HCEC 1CT (cell line): Measurements from ENCODE around the gene NTN1.
"Not testable (repeated sequence)": the region's sequence is repeated elsewhere in the genome, so short reads cannot be mapped to it uniquely, and the experiment has no call there.

Source experiments
- DNase-seq: peaks from one replicate; pipeline ENCODE4 v3.0.0-alpha.2; 2017

NTN1 gene

DNA sequence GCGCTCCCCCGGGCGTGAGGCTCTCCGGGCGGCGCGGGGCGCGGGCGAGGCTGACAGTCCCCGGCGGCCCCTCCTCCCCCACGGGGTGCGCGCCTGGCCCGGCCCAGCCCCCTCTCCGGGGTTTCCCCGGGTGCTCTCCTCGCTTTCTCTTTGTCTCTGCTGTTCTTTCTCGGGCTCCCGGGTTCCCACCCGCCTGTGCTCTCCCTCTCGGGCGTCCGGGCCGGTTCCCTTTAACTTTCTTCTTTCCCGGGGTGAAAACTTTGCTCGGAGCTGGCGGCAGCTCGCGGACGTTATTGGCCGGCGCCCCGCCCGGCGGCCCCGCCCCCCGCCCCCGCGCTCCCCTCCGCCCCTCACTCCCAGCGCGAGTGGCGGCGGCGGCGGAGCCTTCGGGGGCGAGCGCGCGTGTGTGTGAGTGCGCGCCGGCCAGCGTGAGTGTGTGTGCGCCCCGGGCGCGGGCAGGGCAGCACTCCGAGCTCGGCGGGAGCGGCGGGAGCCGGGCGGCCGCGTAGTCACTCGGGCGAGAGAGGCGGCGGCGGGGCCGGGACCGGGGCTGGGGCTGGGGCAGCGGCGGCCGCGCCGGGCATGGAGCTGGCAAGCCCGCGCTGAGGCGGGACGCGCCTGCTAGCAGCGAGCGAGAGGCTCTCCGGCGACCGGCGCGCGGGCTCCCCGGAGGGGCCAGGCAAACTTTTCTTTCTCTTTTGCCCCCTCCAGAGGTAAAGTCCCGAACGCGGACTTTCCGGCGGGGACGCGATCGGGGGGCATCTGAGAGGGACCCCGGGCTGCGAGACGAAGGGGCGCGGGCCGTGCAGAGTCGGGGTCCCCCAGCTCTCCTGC lies at the start of gene NTN1:
Gene NTN1, plus strand, starts transcription at position 353 of the 834 bp plus-strand sequence. CDS start 864 bp downstream, outside the sequence.
- DNase-seq: peak; percentile 5

- DNase-seq: no peak
Observed at GRCh38 chr17:8975091-8975725, 46.1 kb upstream of the NTN1 start.

GRCh38 chr17:8976638-8977037 lies 44.7 kb upstream of the NTN1 start:
- DNase-seq: no peak

GRCh38 chr17:8979715-8980114 lies 41.6 kb upstream of the NTN1 start:
- DNase-seq: no peak

- DNase-seq: no peak
Observed at GRCh38 chr17:8981443-8981842, 39.9 kb upstream of the NTN1 start.

GRCh38 chr17:8984225-8984624 lies 37.1 kb upstream of the NTN1 start:
- DNase-seq: not testable (repeated sequence)

DNA sequence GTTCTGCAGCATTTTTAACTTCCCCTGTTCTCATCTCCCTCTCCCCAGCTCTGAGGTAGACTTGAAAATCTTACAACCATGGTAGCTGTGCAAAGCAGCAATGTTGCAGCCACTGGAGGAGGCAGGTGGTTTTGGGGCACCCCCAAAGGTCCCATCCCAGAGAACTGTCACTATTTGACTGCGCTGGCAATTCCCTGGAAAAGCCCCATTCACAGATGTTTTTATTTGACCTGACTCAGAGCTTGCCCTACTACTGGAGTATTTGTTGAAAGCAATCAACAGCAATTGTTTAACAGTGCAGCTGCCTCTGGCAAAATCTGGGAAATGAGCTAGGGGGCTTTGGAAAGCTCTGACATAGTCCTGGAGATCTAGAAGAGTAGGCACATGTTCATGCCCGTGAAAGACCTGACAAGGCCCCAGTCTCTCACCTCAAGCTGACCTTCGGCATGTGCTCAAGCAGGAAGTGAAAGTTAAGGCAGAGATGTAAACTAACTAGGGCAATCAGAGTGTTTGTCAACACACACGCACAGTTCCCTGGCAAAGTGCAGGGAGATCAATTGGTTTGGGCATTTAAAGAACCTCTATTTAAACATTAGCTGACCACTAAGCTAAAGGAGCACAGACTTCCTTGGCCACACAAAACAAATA lies 36.1 kb upstream of the NTN1 start:
- no peak for DNase-seq

DNA sequence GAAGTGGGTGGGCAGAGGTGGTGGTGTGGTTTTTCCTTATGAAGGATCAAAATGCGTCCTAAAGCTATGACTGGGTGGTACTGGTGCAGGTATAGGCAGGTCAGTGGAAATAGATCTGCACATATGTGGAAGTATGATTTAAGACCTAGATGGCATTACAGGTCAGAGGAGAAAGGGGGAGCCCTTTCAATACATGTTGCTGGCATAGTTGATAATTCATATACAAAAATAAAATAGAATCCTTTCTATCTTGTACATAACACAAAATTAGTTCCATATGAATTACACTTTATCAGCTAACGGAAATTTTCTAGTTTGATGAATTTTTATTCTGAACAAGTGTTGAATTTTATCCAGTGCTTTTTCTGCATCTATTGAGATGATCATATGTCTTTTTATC lies 35.0 kb upstream of the NTN1 start:
- DNase-seq: no peak

DNA sequence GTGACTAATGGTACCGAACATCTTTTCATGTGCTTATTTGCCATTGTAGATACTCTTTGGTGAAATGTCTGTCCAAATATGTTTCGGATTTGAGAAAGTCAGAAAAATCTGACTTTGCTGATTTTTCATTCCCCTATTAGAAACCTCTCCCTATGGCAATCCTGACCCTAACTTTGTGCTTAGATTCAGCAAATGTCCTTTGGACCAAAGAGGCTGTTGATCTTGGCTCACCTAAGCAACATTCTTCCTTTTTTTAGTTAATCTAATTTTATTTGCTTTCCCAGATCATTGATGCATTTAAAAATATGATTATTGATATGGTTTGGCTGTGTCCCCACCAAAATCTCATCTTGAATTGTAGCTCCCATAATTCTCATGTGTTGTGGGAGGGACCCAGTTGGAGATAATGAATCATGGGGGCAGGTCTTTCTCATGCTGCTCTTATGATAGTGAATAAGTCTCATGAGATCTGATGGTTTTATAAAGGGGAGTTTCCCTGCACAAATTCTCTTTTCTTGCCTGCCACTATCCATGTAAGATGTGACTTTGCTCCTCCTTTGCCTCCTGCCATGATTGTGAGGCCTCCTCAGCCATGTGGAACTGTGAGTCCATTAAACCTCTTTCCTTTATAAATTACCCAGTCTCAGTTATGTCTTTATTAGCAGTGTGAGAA lies 32.9 kb upstream of the NTN1 start:
- DNase-seq: not testable (repeated sequence)

DNA sequence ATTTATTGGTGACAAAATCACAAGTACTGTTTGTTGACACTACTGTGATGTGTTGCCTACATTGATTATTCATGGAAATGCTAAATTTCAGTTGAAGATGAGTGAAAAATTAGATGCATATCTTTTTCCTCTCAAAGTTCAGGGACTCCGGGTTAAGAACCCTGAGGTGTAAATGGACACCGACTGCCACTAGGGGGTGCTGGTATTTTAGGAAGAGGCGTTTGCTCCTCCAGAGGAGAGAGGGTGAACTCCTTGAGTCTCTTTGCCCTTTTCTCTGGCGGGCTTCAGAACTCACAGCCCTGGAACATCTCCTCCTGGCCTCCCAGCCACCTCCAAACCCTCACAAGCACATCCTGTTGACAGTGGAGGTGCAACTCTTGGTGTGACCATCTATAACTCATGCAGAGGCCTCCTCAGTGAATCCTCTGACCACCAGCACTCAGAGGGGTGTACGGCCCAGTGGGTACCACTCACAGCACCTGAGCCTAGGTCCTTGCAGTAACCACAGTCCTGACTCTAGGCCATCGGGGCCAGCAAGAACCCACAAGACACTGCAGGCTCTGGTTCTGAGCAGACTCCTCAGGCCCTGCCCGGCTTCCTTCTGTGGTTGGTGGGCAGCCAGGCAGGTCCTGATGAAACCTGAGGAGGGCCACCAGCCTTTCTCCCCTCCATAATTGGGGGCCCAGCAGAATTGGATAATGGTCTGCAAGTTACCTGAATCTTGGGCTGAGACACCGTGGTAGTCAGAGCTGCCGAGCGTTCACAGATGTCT lies 29.6 kb upstream of the NTN1 start:
- peak; percentile 26 for DNase-seq

GRCh38 chr17:8994319-8994718 lies 27.0 kb upstream of the NTN1 start:
- peak; percentile 16 for DNase-seq

DNA sequence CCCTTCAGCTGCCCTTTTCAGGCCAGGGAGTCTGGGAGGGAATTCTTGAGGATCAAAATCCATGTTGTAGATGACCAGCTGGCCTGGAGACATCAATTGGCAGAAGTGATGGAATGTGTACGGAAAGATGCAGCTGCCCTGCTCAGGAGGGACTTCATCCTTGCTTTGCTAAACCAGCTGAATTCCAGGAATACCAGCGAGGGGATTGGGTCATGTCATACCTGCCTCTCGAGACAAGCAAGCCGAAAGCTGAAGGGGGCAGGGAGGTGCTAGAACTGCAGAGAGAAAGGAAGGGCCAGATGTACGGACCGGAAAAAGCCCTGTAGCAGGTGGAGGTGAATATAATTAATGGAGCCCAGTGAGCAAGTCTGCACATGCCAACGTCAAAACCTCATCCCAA lies 25.6 kb upstream of the NTN1 start:
- no peak for DNase-seq

DNA sequence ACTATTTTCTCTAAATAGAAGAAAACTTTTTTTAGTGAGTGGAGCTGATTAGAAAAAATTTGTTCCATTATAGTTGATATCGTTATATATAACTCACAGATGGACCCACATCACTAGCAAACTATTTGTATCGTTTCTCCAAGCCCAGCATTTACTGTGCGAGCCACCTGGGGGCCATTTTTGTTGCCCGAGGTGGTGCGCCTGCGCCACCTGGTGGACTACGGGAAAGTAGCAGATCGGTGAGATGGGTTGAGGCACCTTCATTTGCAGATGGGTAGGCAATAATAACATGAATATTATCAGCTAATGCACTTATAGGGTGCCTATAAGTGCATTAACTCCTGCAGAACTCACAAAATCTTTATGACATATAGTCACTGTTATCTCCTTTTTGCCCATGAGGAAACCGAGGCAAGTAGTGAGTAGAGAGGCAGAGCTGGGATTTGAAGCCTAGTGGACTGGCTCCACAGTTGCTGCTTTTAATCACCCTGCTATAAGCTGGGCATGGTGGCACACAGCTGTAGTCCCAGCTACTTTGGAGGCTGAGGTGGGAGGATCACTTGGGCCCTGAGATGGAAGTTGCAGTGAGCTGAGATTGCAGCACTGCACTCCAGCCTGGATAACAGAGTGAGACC lies 23.2 kb upstream of the NTN1 start:
- peak; percentile 34 for DNase-seq

DNA sequence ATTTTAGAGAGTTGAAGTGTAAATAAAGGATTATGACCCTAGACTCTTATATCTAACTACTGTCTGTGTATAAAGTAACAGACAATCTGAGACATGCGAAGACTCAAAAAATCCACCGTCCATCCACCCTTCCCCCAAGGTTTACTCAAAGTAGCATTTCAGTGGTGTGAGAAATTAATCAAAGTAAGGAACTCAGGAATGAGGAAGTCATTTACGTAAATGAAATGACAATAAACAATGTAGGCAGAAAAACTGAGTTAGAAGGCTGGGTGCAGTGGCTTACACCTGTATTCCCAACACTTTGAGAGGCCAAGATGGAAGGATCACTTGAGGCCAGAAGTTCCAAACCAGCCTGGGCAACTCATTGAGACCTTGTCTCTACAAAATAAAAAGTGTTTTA lies 19.8 kb upstream of the NTN1 start:
- DNase-seq: no peak

DNA sequence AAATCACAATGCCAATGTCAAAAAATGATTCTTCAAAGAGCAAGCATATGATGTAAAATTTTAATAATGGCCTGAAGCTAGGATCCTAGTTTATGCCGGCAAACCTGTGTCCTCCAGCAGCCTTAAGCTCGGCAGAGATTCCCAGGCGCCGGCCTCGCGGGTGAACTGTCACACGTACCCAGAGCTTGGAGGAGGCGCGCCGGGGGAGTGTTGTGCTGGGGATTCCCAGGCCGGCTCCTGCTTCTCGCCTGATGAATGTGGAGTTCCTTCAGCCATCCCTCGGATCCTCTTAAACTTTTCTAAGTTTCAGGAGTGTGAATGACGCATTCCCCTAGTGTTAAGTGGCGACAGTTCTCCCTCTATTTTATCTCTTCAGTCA lies 19.1 kb upstream of the NTN1 start:
- DNase-seq: no peak

DNA sequence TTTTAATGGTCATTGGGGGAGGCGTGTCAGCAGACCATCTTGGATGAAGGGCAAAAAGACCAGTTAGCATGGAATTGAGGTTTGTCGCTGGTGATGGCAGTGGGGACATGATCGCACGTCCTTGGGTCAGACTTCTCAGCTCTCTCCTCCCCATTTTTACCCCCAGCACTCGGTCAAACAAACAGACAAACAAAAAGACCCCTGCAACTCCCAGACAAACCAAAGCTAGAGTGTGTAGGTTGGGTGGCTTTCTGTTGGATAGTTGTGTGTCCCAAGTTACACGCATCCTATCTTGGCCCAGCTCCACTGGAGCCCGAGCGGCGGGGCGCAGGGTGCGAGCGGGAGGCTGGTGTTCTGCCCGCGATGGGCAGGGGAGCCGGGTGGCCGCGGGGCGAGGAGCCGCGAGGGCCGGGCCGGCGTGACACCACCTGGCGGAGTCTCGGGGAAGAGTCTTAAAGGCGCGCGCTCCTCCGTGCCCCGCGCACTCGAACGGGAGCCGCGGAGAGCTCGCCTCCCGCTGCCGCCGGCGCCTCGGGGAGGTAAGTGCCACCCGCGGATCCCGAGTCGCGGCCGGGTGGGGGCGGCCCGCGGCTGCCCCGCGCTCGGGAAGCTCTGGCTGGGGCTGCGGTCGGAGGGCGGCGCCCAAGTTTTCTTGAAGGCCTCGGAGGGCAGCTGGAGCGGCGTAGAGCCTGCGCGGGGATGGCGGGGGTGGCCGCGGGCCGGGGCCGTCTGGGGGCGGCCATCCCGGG lies 18.5 kb upstream of the NTN1 start:
- DNase-seq: no peak

DNA sequence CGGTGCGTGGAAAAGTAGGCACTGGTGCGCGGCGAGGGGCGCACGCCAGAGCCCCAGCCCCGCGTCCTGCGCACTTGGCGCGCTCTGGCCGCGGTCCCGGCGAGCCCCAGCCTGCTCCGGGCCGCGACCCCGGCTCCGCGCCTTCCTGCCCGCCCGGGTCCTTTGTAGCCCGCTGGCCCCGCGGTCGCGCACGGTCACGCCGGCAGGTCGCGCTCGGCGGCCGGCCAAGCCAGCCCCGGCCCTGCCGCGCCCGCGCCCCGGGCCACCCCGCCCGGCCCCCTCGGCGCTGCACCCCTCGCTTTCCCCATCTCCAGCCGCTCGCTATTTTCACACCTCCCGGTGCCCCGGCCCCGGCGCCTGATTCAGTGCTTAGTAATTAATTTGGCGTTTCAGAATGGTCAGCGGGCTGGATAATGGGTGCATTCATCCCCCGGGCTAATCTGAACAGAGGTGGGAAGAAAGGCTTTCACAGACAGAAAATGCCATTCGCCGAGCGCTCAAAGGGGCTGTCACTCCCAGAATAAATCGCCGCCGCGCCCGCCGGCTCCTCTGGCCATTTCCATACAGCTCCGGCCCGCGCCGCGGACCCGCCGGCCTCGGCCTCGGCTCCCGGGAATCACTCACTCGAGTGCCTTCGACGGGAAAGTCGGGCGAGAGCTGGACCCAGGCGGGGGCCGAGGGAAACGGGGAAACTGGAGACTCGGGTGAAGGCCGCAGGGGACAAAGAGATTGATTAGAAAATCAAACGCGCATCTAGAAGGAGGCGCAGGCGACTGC lies 17.8 kb upstream of the NTN1 start:
- DNase-seq: no peak

- DNase-seq: no peak
Observed at GRCh38 chr17:9004132-9004960, 17.0 kb upstream of the NTN1 start.

- no peak for DNase-seq
Observed at GRCh38 chr17:9004961-9005285, 16.4 kb upstream of the NTN1 start.
